Mesodermal cell (in vitro differentiated cells): ENCODE measurements around the gene IRF2BP1. TPM values are rescaled to one million over a fixed set of nuclear protein-coding genes. Genes with fewer than 3 reads are reported as not detected.
A peak's percentile ranks its signal among the peaks of the same experiment; 100 is the strongest.

Experiments used
- H3K27ac ChIP-seq: 2 replicates; pipeline ENCODE4 v1.7.0; 2013; ENCODE audit warnings: mild to moderate bottlenecking, low read depth, low read length, moderate library complexity; ENCODE audit not compliant: severe bottlenecking
- H3K36me3 ChIP-seq: 2 replicates; pipeline ENCODE4 v1.7.1; 2013; ENCODE audit warnings: mild to moderate bottlenecking, low read length, moderate library complexity; ENCODE audit not compliant: control insufficient read depth, insufficient read depth
- H3K4me1 ChIP-seq: one replicate; pipeline ENCODE4 v1.7.1; 2013; ENCODE audit warnings: mild to moderate bottlenecking, low read length; ENCODE audit not compliant: insufficient read depth, control insufficient read depth, poor library complexity, severe bottlenecking
- H3K4me3 ChIP-seq: 2 replicates; pipeline ENCODE4 v1.7.0; 2013; ENCODE audit warnings: low read length, control low read depth, mild to moderate bottlenecking; ENCODE audit not compliant: insufficient read depth, poor library complexity, severe bottlenecking; ENCODE audit errors: extremely low read depth
- H3K9me3 ChIP-seq: 2 replicates; pipeline ENCODE4 v1.7.1; 2013; ENCODE audit warnings: mild to moderate bottlenecking, low read length, moderate library complexity; ENCODE audit not compliant: control insufficient read depth
- WGBS, 2 experiments: methylation state at CpG; one replicate each; pipeline ENCODE4 v1.1.5; 2013; ENCODE audit warnings: missing lambda C conversion rate in 2 of 2; ENCODE audit not compliant: insufficient coverage in 2 of 2; 5-methylcytosine and 5-hydroxymethylcytosine counted together
- polyA plus RNA-seq, 2 experiments: library from polyadenylated mRNA; stranded (reverse); fragments of 50-300 nt; gene quantifications; one replicate each; pipeline ENCODE4 v1.2.3, GENCODE V29; 2013

Gene IRF2BP1
- 14.2 TPM for polyA plus RNA-seq (2013, experiment 1 of 2)
- polyA plus RNA-seq (2013, experiment 2 of 2) = 12.7 TPM

- Histone ChIP-seq H3K4me1 (peaks cover 20% of the 10 kb centered on the region), H3K36me3 (peaks cover 22% of the 10 kb centered on the region), H3K27ac (peak within 1 kb of the TSS; percentile 90), H3K9me3 (no peaks in the 10 kb centered on the region), H3K4me3 (peak within 1 kb of the TSS; percentile 66)
- 0 to 1% methylated on average over 74 to 86 of the region's 107 CpGs for WGBS, 2 experiments
These were observed at the start of gene IRF2BP1 for GRCh38 chr19:45885556-45886426. TSS of gene IRF2BP1 (minus strand) at chr19:45886141. CDS start at chr19:45885774, 367 bp downstream.

- Histone ChIP-seq H3K4me3 (no peak overlapping the region), H3K27ac (no peak overlapping the region), H3K36me3 (no peaks in the 10 kb centered on the region), H3K9me3 (no peaks in the 10 kb centered on the region), H3K4me1 (no peaks in the 10 kb centered on the region)
- WGBS, 2 experiments = 84 to 88% methylated on average over 19 of the region's 19 CpGs
These were observed 49.3 kb upstream of the IRF2BP1 start for GRCh38 chr19:45935267-45935666.

GRCh38 chr19:45934551-45935230, 48.8 kb upstream of the IRF2BP1 start:
- WGBS, 2 experiments = 53 to 61% methylated on average over 6 to 8 of the region's 19 CpGs
- H3K4me3 ChIP-seq = no peak overlapping the region
- H3K27ac ChIP-seq = no peak overlapping the region
- H3K36me3 ChIP-seq = no peaks in the 10 kb centered on the region
- H3K9me3 ChIP-seq = no peaks in the 10 kb centered on the region
- H3K4me1 ChIP-seq = no peaks in the 10 kb centered on the region

- Histone ChIP-seq H3K36me3 (no peaks in the 10 kb centered on the region), H3K4me1 (no peaks in the 10 kb centered on the region), H3K9me3 (no peaks in the 10 kb centered on the region), H3K4me3 (no peak overlapping the region), H3K27ac (no peak overlapping the region)
- 87 to 88% methylated on average over 6 of the region's 9 CpGs for WGBS, 2 experiments
These were observed 47.8 kb upstream of the IRF2BP1 start for GRCh38 chr19:45933759-45934158.

GRCh38 chr19:45931055-45931454, 45.1 kb upstream of the IRF2BP1 start:
- Histone ChIP-seq H3K27ac (no peak overlapping the region), H3K36me3 (no peaks in the 10 kb centered on the region), H3K4me3 (no peak overlapping the region), H3K9me3 (no peaks in the 10 kb centered on the region), H3K4me1 (peaks cover 3% of the 10 kb centered on the region)
- 63 to 70% methylated on average over 2 to 3 of the region's 3 CpGs for WGBS, 2 experiments

GRCh38 chr19:45929247-45929646, 43.3 kb upstream of the IRF2BP1 start:
- Histone ChIP-seq H3K4me3 (no peak overlapping the region), H3K27ac (no peak overlapping the region), H3K9me3 (no peaks in the 10 kb centered on the region), H3K36me3 (no peaks in the 10 kb centered on the region), H3K4me1 (peaks cover 3% of the 10 kb centered on the region)
- WGBS, 2 experiments = 90 to 100% methylated on average over 2 of the region's 2 CpGs

GRCh38 chr19:45927565-45928261, 41.8 kb upstream of the IRF2BP1 start:
- no peak overlapping the region for H3K27ac ChIP-seq
- H3K4me3 ChIP-seq = peak overlapping the region; percentile 14
- H3K36me3 ChIP-seq = no peaks in the 10 kb centered on the region
- WGBS, 2 experiments = 9 to 10% methylated on average over 27 to 29 of the region's 33 CpGs
- H3K4me1 ChIP-seq = peaks cover 3% of the 10 kb centered on the region
- H3K9me3 ChIP-seq = no peaks in the 10 kb centered on the region

- no peaks in the 10 kb centered on the region for H3K9me3 ChIP-seq
- 38 to 74% methylated on average over 3 to 4 of the region's 6 CpGs for WGBS, 2 experiments
- no peak overlapping the region for H3K4me3 ChIP-seq
- no peak overlapping the region for H3K27ac ChIP-seq
- peaks cover 3% of the 10 kb centered on the region for H3K4me1 ChIP-seq
- no peaks in the 10 kb centered on the region for H3K36me3 ChIP-seq
These were observed 39.0 kb upstream of the IRF2BP1 start for GRCh38 chr19:45924891-45925447.

- Histone ChIP-seq H3K27ac (no peak overlapping the region), H3K9me3 (no peaks in the 10 kb centered on the region), H3K4me1 (no peaks in the 10 kb centered on the region), H3K36me3 (no peaks in the 10 kb centered on the region), H3K4me3 (no peak overlapping the region)
- 50 to 52% methylated on average over 4 to 8 of the region's 9 CpGs for WGBS, 2 experiments
These were observed 36.3 kb upstream of the IRF2BP1 start for GRCh38 chr19:45922281-45922680.

GRCh38 chr19:45920458-45920857, 34.5 kb upstream of the IRF2BP1 start:
- Histone ChIP-seq H3K27ac (no peak overlapping the region), H3K36me3 (no peaks in the 10 kb centered on the region), H3K4me3 (no peak overlapping the region), H3K9me3 (no peaks in the 10 kb centered on the region), H3K4me1 (no peaks in the 10 kb centered on the region)
- WGBS, 2 experiments = 86 to 89% methylated on average over 7 to 8 of the region's 8 CpGs
